ENCODE results near the gene ZNF747.
"Not testable (repeated sequence)": the region's sequence is repeated elsewhere in the genome, so short reads cannot be mapped to it uniquely, and the experiment has no call there.

Gene ZNF747

GRCh38 chr16:30532285-30533145 lies 2.1 kb downstream of the ZNF747 start:
- no peak for DNase-seq

DNA sequence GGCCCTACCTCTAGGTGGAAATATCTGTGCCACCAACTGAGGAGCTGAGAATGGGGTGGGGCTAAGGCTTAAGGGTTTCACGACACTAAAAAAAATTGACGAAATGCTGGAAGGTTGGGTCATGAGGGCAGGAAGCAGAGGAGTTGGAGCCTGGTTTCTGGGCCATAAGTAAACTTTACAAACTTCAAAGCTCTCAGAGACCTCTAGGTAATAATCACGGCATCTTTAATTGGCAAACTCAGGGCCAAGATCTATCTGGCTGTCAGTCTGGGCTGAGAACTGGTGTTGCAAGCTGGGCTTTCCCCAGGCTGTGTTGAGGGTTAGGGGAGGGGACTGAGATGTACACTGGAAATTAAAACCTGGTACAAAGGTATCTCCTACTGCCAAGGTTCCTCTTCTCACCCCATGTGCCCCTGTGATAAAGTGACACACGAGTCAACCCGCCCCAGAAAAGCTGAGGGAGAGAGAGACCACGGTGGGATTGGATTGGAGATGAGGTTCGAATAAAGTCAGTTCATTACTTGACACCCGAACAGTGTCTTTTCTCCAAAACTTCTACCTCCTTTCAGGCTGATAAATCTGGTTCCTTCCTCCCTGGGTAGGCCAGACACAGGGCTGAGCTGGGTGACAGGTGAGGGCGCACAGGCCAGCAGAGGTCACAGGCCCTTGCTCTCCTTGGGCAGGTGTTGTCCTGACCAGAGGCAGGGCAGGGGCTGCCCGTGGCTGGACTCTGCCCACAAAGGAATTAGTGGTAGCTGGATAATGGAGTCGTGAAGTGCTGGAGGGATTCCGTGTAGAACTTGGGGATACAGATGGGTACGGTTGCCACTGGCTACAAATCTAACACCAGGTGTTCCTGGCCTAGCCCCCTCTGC lies 4.3 kb downstream of the ZNF747 start:
- no peak for DNase-seq

- DNase-seq = peak; percentile 63
Measured at GRCh38 chr16:30528799-30529457, 5.7 kb downstream of the ZNF747 start.

DNA sequence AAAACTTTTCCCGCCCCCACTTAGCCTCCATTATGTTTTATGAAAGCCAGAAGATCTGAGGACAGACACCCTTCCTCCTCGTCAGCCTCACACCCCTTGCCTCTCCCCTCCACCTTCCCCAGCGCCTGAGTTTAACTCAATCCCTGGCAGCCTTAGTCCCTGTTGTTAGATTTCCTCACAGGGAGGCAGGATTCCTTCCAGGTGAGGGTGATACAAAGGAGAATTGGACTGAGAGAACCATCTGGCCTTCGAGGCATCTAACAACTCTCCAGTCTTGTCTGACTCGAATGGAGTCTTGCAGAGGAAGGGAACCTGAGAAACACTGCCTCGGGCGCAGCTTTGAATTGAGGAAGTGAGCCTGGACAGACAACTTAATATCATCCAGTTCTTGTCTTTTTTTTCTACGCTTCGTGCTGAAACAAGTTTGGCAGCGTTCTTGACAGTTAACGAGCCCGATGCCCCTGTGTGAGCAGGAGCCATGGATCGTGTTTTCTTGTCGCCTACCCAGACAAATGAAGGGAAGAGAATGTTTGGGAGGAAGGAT lies 7.0 kb downstream of the ZNF747 start:
- peak; percentile 92 for DNase-seq

GRCh38 chr16:30526823-30527634 lies 7.6 kb downstream of the ZNF747 start:
- DNase-seq = peak; percentile 99

DNA sequence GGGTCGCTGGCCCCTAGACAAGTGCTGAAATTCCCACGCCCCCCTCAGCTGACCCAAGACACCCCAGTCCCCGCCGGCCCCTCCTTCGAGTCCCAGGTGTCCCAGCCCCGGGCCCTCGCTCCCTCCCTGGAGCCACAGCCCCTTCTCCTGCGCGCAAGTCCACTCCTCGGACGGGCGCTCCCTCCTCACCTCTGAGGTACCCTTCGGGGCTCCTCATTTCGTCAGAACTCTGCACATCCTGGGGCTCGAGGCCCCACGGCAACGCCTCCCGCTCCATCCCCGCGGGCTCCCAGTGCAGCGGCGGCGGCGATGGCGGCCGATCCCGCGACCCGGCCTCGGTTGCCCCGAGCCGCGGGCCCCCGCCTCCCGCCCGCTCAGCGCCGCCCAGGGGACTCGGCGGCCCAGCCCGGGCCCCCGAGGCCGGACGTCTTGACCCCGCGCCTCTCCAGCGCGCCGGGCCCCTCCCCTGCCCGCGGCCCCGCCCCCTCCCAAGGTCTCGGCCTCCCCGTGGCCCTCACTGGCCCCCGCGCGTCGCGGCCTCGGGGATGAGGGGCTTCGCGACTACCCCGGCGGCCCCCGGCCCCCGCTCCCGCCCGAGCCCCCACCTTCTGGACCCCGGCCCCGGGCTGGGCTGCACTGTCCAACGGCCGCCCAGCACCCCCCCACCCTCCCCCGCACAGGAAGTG lies 8.4 kb downstream of the ZNF747 start, which contains the start of gene ZNF768:
ZNF768 (minus strand) TSS at position 430 of the 686 bp plus-strand sequence; CDS start at position 277, 153 bp downstream.
- no peak for DNase-seq

DNA sequence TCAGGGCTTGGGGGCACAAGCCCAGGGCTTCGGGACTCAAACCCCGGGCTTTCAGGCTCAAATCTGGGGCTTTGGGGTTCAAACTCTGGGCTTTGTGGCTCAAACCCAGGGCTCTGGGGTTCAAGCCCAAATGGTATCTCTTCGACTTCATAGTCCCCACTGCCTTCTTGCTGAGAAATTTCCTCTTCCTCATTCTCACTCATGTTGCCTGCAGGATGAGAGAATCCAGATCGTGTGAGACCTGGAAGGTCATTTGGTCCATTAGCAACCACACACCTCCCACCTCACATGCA lies 8.9 kb downstream of the ZNF747 start:
- DNase-seq = no peak

DNA sequence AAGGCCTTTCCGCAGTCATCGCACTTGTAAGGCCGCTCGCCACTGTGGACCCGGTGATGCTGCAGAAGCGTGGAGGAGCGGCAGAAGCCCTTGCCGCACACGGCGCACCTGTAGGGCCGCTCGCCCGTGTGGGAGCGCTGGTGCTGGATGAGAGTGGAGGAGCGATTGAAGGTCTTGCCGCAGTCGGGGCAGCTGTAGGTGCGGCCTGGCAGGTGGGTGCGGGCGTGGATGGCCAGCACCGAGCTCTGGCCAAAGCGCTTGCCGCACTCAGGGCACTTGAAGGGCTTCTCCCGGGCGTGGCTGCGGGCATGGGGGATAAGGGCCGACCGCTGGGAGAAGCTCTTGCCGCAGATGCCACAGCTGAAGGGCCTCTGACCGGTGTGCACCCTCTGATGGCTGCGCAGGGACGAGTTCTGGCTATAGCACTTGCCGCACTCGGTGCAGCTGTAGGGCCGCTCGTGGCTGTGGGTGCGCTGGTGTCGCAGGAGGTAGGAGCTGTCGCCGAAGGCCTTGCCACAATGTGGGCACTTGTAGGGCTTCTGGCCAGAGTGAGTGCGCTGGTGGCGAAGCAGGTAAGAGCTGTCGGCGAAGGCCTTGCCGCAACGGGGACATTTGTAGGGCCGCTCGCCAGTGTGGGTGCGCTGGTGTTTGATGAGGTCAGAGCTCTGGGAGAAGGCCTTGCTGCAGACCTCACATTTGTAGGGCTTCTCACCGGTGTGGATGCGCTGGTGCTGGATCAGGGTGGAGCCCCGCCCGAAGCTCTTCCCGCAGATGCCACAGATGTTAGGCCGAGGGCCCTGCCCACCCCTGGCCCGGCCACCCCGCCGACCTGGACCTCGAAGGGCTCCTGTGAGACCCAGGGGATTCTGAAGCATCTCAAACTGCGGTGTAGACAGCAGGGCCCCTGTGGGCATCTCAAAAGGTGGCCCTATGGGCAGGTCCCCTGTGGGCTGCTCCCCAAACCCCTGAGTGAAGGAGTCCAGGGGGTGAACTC lies 9.8 kb downstream of the ZNF747 start:
- DNase-seq = no peak

DNA sequence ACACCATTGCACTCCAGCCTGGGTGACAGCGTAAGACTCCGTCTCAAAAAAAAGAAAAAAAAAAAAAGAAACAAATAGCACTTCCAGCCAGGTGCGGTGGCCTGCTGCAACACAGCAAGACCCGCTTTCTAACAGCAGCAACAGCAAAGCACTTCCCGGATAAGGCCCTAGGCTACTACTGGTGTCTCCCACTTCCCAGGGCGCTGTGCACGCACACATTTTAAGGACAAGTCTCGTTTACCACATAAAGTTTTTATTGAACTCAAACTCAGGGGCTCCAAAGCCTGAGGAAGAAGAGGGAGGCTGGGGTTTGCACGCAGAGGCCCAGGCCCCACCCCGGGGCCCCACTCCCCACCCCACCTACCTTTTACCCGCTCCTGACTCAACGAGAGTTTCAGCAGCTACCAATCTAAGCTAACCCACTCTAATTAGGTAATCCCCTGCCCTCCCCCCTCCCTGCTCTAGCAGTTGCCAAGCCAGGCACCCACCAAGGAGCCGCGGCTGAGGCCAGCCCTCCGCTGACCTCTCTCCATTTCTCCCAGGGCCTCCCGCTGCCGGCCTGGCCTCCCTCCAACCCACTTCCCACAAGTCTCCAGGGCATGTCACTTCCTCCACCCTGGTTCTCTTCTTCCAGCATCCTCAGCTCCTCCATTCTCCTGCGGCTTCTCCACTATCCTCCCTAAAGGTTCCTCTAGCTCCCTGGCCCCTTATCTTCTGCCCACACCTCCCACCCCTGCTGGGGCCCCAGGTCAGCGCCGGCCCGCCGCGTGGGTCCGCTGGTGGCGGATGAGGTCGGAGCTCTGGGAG lies 10.7 kb downstream of the ZNF747 start:
- no peak for DNase-seq

GRCh38 chr16:30522702-30523463 lies 11.8 kb downstream of the ZNF747 start:
- not testable (repeated sequence) for DNase-seq

DNA sequence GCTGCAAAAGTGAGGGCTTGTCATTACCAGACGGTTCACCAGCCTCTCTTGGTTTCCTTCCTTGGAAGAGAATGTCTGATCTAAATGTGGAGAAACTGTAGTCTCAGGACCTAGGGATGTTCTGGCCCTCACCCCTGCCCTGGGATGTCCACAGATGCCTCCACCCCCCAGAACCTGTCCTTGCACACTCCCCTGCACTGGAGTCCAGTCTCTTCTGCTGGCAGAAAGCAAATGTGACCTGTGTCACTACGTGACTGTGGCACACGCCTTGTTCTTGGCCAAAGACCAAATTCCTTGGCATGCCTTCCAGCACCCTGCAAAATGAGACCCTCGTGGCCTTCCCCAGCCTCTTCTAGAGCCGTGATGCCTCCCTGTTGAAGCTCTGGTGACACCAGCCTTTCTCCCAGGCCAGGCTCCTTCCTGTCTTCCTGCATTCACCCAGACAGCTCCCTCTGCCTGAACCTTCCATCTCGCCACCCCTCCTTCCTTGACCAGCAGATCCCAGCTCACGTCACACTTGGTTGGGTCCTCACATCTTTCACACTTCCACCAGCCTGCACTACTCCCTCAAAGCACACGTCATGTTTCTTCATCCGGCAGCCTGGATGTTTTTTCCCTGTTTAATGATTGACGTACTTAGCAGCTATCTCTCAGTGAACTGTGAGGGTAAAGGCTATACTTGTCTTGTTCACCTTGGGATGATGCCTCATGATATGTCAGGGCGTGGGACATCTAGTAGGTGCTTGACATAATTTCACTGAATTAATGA lies 12.6 kb downstream of the ZNF747 start:
- DNase-seq = no peak

- no peak for DNase-seq
Measured at GRCh38 chr16:30521476-30521872, 13.2 kb downstream of the ZNF747 start.

DNA sequence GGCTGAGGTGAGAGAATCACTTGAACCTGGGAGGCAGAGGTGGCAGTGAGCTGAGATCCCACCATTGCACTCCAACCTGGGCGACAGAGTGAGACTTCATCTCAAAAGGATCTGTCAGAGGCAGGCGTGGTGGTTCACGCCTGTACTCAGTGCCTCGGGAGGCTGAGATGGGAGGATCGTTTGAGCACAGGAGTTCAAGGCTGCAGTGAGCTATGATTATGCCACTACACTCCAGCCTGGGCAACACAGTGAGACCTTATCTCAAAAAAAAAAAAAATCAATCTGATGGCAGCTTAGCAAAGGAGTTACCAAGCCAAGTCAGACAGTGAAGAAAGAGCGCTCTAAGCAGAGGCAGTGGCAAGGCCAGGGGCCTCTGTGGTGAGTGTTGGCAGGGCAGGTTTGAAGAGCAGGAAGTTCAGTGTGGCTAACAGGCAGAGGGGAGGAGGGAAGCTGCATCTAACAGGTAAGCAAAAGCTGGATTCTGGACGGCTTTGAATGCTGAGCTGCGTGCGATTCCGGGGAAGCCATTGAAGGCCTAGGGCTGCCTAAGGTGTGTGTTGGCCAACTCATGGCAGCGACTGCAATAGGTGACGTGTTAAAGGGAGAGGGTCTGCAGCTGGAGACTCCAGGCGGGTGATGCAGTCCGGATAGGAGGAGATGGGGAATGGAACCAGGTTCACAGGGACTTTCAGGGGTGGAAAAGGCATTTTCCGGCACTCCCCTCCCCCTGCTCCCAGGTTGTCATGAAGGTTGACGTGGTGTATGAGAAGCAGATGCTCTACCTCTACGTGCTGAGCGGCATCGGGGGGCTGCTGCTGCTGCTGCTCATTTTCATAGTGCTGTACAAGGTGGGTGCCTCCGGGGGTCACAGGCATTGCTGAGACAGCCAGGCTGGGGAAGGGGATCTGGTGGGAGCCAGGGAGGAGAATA lies 15.3 kb downstream of the ZNF747 start:
- DNase-seq = no peak

DNA sequence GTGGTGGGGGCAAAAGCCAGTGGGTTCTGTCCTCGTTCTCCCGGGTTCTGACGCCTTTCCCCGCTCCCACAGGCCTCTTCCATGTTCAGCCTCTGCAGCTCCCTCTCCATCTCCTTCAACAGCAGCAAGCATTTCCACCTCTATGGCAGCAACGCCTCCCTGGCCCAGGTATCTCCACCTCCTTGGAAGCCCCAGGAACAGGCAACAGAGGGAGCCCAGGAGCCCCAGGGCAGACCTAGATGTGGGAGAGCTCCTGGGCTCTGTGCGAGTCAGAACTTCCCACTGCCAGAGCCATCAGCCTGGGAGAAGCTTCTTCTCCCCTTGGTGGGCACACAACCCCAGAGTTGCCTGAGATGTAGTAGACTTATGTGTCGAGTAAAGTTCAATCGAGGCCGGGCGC lies 16.1 kb downstream of the ZNF747 start:
- DNase-seq = no peak

GRCh38 chr16:30515275-30515674 lies 19.4 kb downstream of the ZNF747 start:
- no peak for DNase-seq

- no peak for DNase-seq
Measured at GRCh38 chr16:30511509-30511908, 23.1 kb downstream of the ZNF747 start.

Measured in RPMI8226 (cell line).